Peyer's patch (tissue), 4 donors: ENCODE data around the gene OR1J2. TPM values are rescaled to one million over a fixed set of nuclear protein-coding genes. Genes with fewer than 3 reads are reported as not detected.
"Not testable (repeated sequence)": the region's sequence is repeated elsewhere in the genome, so short reads cannot be mapped to it uniquely, and the experiment has no call there.

Experiments used
- DNase-seq, 3 donors: peaks; one replicate each; pipeline ENCODE4 v3.0.0-alpha.2; 2017 to 2019
- H3K27ac ChIP-seq, 4 donors: fragments of 200-600 bp; sonication (generic); one replicate each; pipeline ENCODE4 v1.5.1; 2016 to 2019
- H3K27me3 ChIP-seq, 2 donors: fragments of 200-600 bp; sonication (generic); one replicate each; pipeline ENCODE4 v1.5.1; 2019
- H3K36me3 ChIP-seq, 3 donors: fragments of 200-600 bp; sonication (generic); one replicate each; pipeline ENCODE4 v1.5.1; 2016 to 2019
- H3K4me1 ChIP-seq, 4 donors: fragments of 200-600 bp; sonication (generic); one replicate each; pipeline ENCODE4 v1.5.1; 2016 to 2019
- H3K4me3 ChIP-seq, 4 donors: fragments of 200-600 bp; sonication (generic); 1 replicate in 3 of 4; 2 replicates in 1 of 4; pipeline ENCODE4 v1.5.1; 2016 to 2019; ENCODE audit warnings: mild to moderate bottlenecking in 1 of 4
- H3K9me3 ChIP-seq, 4 donors: fragments of 200-600 bp; sonication (generic); one replicate each; pipeline ENCODE4 v1.5.1; 2016 to 2019; ENCODE audit warnings: mild to moderate bottlenecking in 1 of 4
- CTCF ChIP-seq, 6 experiments: fragments of 450-650 bp in 4 of 6; fragments of 200-600 bp in 2 of 6; sonication (generic) in 1 of 6; IDR thresholded peaks; one replicate each; pipeline ENCODE4 v1.5.1; 2017 to 2019; ENCODE audit warnings: antibody characterized with exemption in 6 of 6, mild to moderate bottlenecking in 3 of 6, moderate library complexity in 1 of 6
- POLR2A ChIP-seq, 2 donors: fragments of 450-650 bp; IDR thresholded peaks; one replicate each; pipeline ENCODE4 v1.5.1; 2017; ENCODE audit warnings: antibody characterized with exemption in 2 of 2, mild to moderate bottlenecking in 2 of 2, moderate library complexity in 2 of 2
- total RNA-seq, 4 donors: library from RNA; depleted of rRNA; stranded (reverse); fragments of >200 nt; gene quantifications; one replicate each; pipeline ENCODE4 v1.1.0, GENCODE V29; 2016

The OR1J2 gene
- total RNA-seq, 4 donors from 2014 or later = not detected

- H3K27me3 ChIP-seq = no peaks in the 10 kb centered on the region
- no peak overlapping the region for H3K4me3 ChIP-seq
- H3K36me3 ChIP-seq = no peaks in the 10 kb centered on the region
- no peaks in the 10 kb centered on the region for H3K4me1 ChIP-seq
- TF ChIP-seq POLR2A (IDR thresholded peaks at IDR 0.05) (no peak), CTCF (IDR thresholded peaks at IDR 0.05) (no peak)
- no peak overlapping the region for H3K27ac ChIP-seq
- H3K9me3 ChIP-seq = no peaks in the 10 kb centered on the region
- no peak for DNase-seq
Measured at GRCh38 chr9:122536134-122536533, 25.5 kb downstream of the OR1J2 start.

- H3K4me1 ChIP-seq, DNase-seq, H3K27ac ChIP-seq, H3K36me3 ChIP-seq, H3K4me3 ChIP-seq, H3K9me3 ChIP-seq, H3K27me3 ChIP-seq: not testable (repeated sequence)
Measured at GRCh38 chr9:122537066-122537465, 26.5 kb downstream of the OR1J2 start.

GRCh38 chr9:122538757-122539156, 28.2 kb downstream of the OR1J2 start:
- Histone ChIP-seq H3K4me1 (no peaks in the 10 kb centered on the region), H3K27me3 (no peaks in the 10 kb centered on the region), H3K36me3 (no peaks in the 10 kb centered on the region), H3K27ac (no peak overlapping the region), H3K4me3 (no peak overlapping the region), H3K9me3 (no peaks in the 10 kb centered on the region)
- DNase-seq = no peak
- TF ChIP-seq POLR2A (IDR thresholded peaks at IDR 0.05) = no peak
- no peak for TF ChIP-seq CTCF (IDR thresholded peaks at IDR 0.05)

- Histone ChIP-seq H3K27ac (no peak overlapping the region), H3K27me3 (no peaks in the 10 kb centered on the region), H3K4me1 (no peaks in the 10 kb centered on the region), H3K9me3 (no peaks in the 10 kb centered on the region), H3K36me3 (no peaks in the 10 kb centered on the region), H3K4me3 (no peak overlapping the region)
- DNase-seq = no peak
- TF ChIP-seq POLR2A (IDR thresholded peaks at IDR 0.05) = no peak
- TF ChIP-seq CTCF (IDR thresholded peaks at IDR 0.05) = no peak
Measured at GRCh38 chr9:122546196-122546595, 35.6 kb downstream of the OR1J2 start.

- no peak for DNase-seq
- Histone ChIP-seq H3K4me3 (no peak overlapping the region), H3K36me3 (no peaks in the 10 kb centered on the region), H3K27me3 (no peaks in the 10 kb centered on the region), H3K4me1 (no peaks in the 10 kb centered on the region), H3K9me3 (no peaks in the 10 kb centered on the region), H3K27ac (no peak overlapping the region)
- TF ChIP-seq CTCF (IDR thresholded peaks at IDR 0.05) = no peak
- TF ChIP-seq POLR2A (IDR thresholded peaks at IDR 0.05) = no peak
Measured at GRCh38 chr9:122551371-122551770, 40.8 kb downstream of the OR1J2 start.

GRCh38 chr9:122552812-122553211, 42.2 kb downstream of the OR1J2 start, which contains the start of gene OR1N2:
Gene OR1N2, plus strand, starts transcription at chr9:122553112. Its CDS starts 100 bp downstream, at chr9:122553212.
- Histone ChIP-seq H3K36me3 (no peaks in the 10 kb centered on the region), H3K4me3 (no peak within 1 kb of the TSS), H3K27me3 (no peaks in the 10 kb centered on the region), H3K9me3 (no peaks in the 10 kb centered on the region), H3K27ac (no peak within 1 kb of the TSS), H3K4me1 (no peaks in the 10 kb centered on the region)
- DNase-seq = no peak
- TF ChIP-seq CTCF (IDR thresholded peaks at IDR 0.05) (no peak), POLR2A (IDR thresholded peaks at IDR 0.05) (no peak)

Other genes starting within 250 kb of the OR1J2 start
- gene RBM18, start 246.0 kb upstream of the OR1J2 start, total RNA-seq = 10 to 100 TPM in 1 of 4 donors, 1 to 10 TPM in 3; 4.5 to 37.1 (median 7.5) TPM
- gene MRRF, start 245.9 kb upstream of the OR1J2 start, total RNA-seq = 10 to 100 TPM; 54.8 to 69.6 (median 67.8) TPM
- 10 to 100 TPM in 3 of 4 donors, 1 to 10 TPM in 1; 6.4 to 17.3 (median 13.8) TPM for gene PTGS1, start 139.8 kb upstream of the OR1J2 start, total RNA-seq
- not detected for gene OR1J1, start 32.9 kb upstream of the OR1J2 start, total RNA-seq
- not detected for gene OR1J4, start 8.3 kb downstream of the OR1J2 start, total RNA-seq
- gene OR1N1, start 16.5 kb downstream of the OR1J2 start, total RNA-seq = not detected
- not detected for gene OR1N2, start 42.3 kb downstream of the OR1J2 start, total RNA-seq
- not detected for gene OR1L8, start 72.6 kb downstream of the OR1J2 start, total RNA-seq
- not detected for gene OR1Q1, start 103.9 kb downstream of the OR1J2 start, total RNA-seq
- gene OR1B1, start 146.8 kb downstream of the OR1J2 start, total RNA-seq = 1 to 10 TPM in 1 of 4 donors, not detected in 3; 1.4 TPM
- gene OR1L1, start 150.9 kb downstream of the OR1J2 start, total RNA-seq = not detected
- gene OR1L3, start 164.3 kb downstream of the OR1J2 start, total RNA-seq = not detected
- gene OR1L4, start 213.2 kb downstream of the OR1J2 start, total RNA-seq = not detected
- not detected for gene OR1L6, start 231.5 kb downstream of the OR1J2 start, total RNA-seq